ENCODE data around the gene BCL11B.

The BCL11B gene

GRCh38 chr14:99177046-99177655 is 94.8 kb downstream of the BCL11B start:
- DNase-seq: no peak

DNA sequence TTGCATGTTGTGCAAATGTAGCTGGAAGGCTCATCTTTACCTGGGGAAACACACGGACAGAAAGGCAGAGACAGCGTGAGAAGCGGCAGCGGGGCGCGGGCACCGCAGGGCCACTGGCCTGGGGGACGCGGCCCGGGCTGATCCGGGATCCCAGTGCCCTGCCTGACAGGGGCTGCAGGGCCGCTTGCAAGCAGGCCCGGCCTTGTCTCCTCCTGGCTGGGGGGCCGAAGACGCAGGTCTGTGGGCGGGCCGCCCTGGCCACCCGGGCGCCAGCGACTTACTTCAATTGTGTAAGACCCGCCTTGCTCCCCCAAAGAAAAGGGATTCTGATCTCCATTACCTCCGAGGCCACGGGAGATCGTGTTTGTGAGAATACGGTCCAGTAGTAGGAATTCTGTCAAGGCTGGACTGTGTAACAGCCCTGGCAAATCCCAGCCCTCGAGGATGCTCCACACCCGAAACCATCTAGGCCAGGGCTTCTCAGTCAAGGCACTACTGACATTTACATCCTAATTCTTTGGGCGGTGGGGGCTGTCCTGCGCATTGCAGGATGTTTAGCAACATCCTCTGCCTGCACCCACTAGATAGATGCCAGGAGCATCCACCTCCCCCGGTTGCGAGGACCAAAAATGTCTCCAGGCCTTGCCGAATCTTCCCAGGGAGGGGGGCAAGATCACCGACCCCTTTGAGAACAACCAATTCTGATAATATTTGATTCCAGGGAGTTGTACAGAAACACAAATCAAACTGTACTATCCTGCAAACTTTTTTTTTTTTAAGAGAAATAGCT is 95.6 kb downstream of the BCL11B start:
- DNase-seq: no peak

DNA sequence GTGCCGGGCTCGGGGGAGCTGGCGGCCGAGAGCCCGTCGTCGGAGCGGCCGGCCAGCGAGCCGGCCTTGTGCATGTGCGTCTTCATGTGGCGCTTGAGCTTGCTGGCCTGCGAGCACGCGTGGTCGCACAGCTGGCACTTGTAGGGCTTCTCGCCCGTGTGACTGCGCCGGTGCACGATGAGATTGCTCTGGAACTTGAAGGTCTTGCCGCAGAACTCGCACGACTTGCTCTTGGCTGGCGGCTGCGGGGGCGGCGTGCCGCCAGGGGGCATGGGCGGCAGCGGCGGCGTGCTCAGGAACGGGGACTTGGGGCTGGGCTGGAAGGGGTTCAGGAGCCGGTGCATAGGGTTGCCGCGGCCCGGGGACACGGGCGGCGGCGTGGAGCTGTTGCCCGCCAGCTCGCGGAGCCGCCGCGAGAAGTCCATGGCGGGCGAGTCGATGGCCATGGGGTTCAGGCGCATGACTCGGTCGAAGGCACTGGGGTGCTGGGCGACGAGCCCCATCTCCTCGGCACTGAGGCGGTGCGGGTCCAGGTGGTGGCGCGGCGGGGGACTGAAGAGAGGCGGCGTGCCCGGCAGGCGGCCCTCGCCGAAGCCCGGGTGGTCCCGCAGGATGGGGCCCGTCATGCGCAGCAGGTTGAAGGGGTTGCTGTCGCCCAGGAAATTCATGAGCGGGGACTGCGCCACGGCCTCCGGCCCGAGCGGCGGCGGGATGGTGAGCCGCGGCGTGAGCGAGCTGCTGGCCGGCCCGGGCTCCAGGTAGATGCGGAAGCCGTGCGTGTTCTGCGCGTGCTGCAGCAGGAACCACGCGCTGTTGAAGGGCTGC is 96.5 kb downstream of the BCL11B start:
- no peak for DNase-seq

- no peak for DNase-seq
These were observed 97.2 kb downstream of the BCL11B start for GRCh38 chr14:99174770-99175319.

GRCh38 chr14:99174081-99174769 is 97.8 kb downstream of the BCL11B start:
- DNase-seq: no peak

GRCh38 chr14:99173506-99173905 is 98.5 kb downstream of the BCL11B start:
- no peak for DNase-seq

DNA sequence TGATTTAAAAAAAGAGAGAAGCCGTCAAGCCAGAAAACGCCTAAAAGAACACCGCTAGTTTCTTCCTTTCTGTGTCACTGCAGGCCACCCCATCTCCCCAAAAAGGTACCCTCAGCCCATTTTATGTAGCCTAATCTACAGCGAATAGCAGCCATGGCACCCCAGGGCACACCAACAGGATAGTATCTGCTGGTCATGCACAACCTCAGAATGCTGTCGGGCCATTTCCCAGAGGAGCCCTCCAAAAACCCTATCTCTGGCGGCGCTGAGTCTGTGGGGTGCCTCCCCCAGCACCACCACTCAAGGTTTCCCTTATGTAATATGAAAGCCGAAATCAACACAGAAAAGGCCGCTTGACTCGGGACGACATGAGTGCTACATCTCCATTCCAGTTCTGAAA is 98.9 kb downstream of the BCL11B start:
- DNase-seq: no peak

DNA sequence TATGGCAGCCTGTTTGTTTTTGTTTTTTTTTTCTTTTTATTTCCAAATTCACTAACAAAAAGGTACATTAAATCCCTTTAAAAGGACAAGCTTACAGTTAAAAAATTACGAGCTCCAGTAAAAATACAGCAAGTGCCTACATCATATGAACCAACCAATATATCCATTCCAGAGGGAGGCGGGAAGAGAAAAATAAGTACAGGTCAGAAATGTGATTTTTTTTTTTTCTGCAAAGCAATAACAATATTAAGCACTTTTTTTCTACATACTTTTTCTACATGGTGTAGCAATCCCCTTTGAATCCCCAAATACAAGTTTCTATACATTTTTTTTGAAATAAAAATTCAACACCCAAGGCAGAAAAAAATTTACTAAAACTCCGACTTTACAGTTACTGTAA is 100.6 kb downstream of the BCL11B start:
- DNase-seq: no peak

- DNase-seq: no peak
These were observed 102.1 kb downstream of the BCL11B start for GRCh38 chr14:99169776-99170356.

DNA sequence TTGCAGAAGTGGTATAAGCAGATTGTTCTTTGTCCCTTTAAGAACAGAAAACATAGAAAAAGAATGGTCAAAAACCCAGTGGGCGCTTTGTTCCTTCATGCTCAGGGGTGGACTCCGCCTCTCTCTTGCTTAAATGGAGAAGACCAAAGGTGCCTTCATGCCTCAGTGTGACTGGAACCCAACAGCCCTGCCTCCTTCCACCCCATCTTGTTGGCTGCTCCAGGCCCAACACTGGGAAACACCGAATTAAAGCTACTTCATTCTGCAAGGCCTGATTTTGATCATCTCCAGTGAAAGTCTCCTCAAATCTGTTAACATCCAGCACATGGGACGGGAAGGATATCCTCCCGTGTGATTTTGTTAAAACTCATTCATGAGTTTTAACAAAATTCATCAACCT is 103.7 kb downstream of the BCL11B start:
- no peak for DNase-seq

GRCh38 chr14:99166506-99166905 is 105.5 kb downstream of the BCL11B start:
- no peak for DNase-seq

DNA sequence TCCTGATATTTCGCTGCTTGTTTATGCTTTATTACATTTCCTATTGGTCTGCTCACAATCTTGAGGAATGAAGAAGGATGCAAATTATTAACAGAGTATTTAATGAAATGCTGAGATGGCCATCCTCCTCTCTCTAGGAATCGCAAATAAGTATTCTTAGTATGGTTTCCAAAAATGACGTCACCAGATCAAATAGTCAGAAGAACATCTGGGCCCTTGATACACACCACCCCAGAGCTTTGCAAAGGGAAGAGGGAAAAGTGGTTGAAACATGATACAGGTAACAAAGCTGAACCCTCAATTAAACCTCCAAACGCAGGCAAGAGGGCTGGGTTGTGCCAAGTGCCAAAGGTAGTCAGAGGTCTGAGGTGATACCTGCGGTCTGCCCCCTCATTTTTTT is 107.3 kb downstream of the BCL11B start:
- DNase-seq: no peak

- no peak for DNase-seq
These were observed 108.6 kb downstream of the BCL11B start for GRCh38 chr14:99163446-99163845.

DNA sequence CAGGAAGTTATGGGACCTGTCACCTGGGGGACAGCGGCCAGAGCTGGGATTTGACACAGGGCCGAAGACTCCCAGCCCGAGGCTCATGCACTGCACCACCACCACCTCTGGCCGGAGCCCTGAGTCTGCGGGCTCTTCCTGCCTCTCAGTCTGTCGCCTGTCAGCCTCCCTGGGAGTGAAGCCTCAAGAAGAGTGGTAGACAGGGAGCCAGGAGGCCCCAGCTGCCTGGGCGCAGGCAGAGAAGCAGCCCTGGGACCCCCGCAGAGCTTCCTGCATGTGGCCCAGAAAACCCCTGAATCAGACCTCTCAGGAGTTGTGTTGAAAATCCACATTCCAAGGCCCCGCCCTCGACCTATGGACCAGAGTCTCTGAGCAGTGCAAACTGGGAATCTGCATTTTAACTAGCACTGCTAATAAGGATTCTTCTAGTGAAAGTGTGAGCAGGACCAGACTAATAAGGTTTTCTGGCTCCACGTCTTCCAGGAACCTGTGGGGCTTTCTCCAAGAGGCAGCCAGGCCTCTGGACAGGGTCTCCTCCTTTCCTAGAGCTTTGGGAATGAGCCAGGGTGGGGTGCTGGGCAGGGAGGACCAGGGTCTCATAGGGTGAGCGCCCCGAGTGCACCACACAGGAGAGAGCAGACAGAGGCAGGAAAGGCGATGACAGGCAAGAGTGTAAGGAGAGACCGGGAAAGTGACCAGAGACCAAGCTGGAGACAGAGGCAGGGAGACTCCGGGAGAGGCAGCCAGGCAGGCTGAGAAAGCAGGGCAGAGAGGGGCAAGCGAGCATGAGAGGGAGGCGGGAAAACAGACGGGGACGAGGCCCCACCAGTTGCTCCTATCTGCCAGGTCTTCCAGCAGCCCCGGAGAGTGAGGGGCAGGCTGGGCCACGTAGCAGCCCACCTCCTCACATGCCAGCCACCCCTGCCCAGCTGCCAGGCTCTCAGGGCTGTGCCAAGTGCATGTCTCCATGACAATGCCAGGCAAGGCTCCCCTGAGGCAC is 112.4 kb downstream of the BCL11B start:
- DNase-seq: no peak

- DNase-seq: no peak
These were observed 113.3 kb downstream of the BCL11B start for GRCh38 chr14:99158646-99159165.

GRCh38 chr14:99158150-99158549 is 113.8 kb downstream of the BCL11B start:
- DNase-seq: no peak

DNA sequence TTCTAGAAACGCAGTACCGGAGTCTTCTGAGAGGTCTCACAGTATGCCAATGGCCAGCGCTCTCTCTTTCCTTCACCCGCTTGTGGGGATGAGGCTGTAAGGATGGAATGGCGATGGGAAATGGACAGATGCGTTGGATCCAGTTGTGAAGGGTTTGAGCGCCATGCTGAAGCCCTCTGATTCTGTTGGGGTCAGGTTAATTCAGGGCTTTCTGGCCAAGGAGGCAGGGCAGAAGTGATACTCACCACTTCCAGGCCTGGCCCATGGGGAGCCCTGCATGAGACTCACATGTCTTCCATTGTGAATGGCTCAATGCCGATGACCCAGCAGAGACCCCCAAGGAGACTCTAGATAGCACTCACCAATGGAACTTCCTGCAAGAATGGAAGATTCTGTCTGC is 114.3 kb downstream of the BCL11B start:
- no peak for DNase-seq

DNA sequence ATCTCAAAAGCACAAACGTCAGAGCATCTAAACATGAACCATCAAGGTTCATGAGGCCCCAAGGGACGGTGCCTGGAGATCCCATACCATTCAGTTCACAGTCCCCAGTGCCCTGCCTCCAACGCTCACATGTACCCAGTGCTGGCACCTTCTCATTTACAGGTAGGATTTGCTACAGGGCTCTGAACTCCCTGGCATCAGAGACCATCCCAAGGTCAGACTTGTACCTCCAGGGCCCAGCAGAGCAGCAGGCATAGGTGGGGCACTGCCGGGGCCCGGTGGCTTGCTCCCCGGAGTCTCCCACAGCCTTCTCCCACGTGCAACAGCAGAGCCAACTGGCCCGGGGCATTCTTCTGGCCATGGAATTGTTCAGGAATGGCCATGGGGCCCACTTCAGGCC is 114.8 kb downstream of the BCL11B start:
- DNase-seq: no peak

- no peak for DNase-seq
These were observed 115.2 kb downstream of the BCL11B start for GRCh38 chr14:99156814-99157213.

GRCh38 chr14:99156090-99156425 is 115.9 kb downstream of the BCL11B start:
- DNase-seq: no peak
